Epithelial cell of prostate (primary cell): ENCODE data around the gene CCDC93.

Experiments used
- DNase-seq: peaks from one replicate; pipeline ENCODE4 v3.0.0-alpha.2; 2011; ENCODE audit warnings: low read depth, low spot score
- H3K27ac ChIP-seq: fragments of 450-650 bp; 2 replicates; pipeline ENCODE4 v1.5.1; 2017; ENCODE audit warnings: mild to moderate bottlenecking

The CCDC93 gene

DNA sequence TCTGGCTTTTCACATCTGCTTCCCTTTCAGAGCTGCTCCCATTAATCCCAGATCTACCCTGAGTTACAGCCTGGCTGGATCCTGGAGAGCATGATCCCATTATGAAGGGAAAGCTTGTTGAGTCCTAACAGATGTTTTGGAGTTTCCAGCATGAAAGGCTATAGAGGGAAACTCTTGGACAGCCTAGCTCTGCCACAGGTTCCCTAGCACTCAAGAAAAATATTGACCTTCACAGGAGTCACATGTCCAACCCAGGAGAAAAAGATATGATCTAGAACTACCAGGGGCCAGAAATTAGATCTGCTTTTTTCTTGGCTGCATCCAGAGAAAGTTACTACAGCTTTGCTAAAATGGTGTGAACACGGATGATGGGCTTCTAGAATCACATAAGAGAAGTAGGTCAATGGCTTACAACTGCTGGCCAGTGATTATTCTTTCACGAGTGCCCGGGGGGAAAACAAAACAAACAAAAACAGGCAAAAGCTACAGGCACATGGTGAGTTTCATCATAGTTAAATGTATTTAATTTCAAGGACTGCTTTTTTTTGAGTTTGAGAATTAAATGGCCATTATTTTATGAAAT lies 15.9 kb downstream of the CCDC93 start:
- H3K27ac ChIP-seq: no peak overlapping the region
- no peak for DNase-seq

DNA sequence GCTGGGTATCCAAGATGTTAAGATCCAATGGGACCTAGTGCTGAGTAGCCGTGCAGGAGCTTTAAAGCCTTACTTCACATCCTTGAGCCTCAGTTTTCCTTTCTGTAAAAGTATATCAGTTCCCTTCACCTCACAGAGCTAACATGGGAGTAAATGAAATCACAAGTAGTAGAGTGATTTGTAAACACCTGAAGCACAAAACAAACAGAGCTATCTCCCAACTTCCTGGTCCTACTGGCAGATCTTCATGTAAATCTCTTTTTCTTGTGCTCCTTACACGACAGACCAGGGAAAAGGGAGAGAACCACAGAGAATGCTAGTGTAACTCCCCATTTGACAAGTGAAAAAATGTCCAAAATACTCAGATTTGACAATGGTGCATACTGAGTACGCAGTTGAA lies 17.3 kb downstream of the CCDC93 start:
- H3K27ac ChIP-seq: no peak overlapping the region
- DNase-seq: no peak

DNA sequence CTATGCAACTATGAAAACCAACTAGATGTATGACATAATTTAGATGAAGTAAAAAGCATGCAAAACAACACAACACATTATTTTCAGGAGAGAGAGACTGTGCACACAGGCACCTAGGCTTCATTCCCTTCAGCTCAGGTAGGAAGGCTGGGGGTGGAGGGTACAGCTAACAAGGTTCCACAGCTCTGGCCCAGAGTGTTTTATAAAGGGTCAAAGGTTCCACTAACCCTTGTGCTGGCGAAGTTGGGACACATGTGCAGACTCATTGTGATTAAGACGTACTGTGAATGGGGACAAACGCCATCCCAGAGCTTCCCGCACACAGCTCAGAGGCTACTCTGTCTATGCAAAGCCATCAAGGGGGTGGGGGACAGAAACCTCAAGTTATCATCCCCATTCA lies 19.1 kb downstream of the CCDC93 start:
- no peak for DNase-seq
- H3K27ac ChIP-seq: no peak overlapping the region

DNA sequence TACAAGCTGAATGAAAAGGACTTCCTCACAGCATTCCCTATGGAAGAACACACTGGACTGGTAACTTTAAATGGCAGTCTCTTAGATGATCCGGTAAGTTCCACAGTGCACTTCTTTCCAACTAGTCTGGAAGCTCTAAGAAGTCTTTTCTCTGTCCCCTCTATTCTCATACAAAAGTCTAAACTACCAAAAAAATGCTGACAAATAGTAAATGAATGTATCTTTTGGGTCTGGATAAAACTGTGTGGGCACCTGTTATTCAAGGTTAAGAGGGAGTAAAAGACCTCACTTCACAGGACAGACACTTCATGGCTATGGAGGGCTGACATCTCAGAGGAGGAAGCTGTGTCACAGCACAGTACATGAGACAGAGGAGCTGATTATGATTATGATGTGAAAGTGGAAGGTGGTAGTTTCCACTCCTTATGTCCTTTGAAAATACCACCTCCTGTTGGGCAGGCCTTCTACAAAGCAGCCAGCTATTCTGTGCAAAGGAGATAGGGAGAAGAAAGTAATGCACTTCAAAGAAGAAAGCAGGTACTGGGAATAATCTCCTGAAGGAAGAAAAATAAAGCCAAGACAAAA lies 23.9 kb downstream of the CCDC93 start:
- no peak for DNase-seq
- H3K27ac ChIP-seq: no peak overlapping the region

DNA sequence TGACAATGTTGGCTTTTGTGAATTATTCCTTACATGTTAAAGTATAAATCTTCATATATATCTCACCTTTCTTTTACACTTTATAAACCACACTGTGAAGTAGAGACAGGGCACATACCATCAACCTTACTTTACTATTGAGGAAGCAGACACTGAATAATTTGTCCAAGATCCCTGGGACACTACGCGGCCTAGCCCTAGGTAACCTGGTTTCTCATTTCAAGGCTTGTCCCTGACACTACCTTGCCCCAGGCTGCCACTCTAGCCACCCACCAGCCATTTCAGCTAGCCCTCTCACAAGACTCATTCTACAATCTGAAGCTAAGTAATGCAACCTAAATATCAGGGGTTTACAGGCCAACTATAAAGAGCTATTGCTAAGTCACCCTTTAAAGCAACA lies 26.7 kb downstream of the CCDC93 start:
- no peak for DNase-seq
- no peak overlapping the region for H3K27ac ChIP-seq

DNA sequence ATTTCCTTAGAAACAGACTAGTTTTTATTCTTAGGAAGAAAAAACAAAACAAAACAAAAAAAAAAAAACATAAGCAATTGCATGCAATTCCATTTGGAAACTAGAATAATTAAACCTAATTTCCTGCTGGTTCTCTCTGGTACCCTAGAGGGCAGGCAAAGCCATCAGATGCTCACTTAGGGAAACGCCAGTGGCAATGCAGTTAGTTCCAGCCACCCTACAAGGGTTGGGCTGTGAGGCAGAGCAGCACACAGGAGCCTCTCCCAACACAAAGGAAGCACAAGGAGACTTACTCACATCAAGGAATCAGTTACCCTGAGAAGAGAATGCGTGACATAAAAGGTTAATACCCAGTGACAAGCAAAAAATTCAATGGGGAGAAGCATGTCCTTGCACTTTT lies 28.8 kb downstream of the CCDC93 start:
- no peak for DNase-seq
- H3K27ac ChIP-seq: no peak overlapping the region

DNA sequence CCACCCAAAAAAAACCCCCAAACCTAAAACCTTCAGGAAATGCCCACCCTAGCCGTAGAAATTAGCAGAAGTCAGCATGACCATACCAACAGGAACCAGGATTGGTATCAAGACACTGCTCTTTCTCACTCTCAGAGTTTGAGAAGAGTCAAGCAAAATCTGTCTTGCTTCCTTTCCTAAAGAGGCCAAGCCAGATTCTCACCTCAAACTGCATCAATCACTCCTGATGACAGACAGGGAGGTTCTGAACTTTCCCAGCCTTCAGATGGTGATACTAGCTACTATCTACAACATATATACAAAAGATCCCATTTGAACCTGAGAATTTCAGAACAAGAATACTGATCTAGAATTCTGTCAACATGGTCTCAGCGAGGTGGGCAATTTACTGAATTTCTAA lies 29.7 kb downstream of the CCDC93 start:
- H3K27ac ChIP-seq: no peak overlapping the region
- DNase-seq: no peak

DNA sequence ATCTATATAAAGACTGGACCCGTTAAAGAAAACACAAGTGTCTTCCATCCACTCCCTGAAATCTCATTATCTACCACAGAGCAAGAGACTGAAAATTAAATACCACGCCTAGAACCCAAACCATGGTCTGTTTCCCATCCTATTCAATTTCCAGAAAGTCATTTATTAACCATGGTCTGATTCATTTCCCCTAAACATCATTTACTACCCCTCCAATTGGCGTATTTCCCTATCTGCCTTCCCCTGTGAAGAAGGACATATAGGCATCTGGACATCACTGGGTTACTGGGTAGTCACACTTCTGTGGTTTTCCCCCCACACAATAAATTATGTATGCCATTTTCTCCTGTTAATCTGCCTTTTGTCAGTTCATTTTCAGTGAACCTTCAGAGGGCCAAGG lies 30.8 kb downstream of the CCDC93 start:
- H3K27ac ChIP-seq: no peak overlapping the region
- no peak for DNase-seq

DNA sequence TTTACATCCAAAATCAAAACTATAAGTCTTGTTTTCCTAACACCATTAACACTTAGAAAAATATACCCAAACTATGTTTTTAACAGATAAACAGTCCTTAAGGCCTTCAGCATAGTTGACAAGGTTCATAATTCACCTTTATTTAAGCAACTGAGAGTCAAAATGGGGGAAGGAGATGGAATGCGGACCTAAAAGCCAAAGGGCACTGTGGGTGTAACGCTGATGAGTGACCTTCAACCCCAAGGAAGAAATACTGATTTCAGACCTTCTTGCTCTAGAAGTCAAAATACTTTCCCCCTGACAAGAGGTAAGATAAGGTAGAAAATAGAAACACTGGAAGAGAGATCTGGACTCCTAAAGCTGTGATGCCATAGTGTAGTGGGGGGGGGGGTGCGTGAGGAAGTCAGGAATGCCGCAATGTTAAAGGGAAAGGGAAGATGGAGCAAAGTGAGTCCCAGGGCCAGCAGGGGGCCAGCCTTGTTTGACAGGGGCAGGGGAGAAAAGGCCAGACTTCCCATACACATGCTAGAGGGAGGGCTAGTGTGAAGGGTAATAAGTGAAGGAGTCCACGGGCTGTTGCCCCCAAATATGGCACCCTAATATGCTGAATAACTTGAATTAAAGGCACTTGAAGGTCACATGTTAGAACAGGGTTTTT lies 31.4 kb downstream of the CCDC93 start:
- DNase-seq: no peak
- peak overlapping the region; percentile 88 for H3K27ac ChIP-seq

DNA sequence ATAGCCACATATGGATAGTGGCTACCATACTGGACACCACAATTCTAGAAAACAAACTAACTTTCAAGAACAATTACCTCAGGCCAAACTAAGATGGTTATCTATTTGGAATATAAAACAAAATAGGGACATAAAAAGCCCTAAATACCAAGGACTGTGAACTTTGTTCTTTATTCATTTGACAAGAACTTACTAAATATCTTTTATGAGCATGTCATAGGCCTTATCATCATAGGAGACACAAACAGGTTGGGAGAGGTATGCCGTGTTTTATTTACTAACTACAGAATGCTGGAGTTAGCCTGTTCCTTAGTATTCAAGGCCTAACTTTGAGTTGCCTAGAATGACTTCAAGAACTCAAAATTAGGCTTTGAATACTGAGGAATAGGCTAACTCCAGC lies 32.1 kb downstream of the CCDC93 start:
- peak overlapping the region; percentile 88 for H3K27ac ChIP-seq
- DNase-seq: no peak

DNA sequence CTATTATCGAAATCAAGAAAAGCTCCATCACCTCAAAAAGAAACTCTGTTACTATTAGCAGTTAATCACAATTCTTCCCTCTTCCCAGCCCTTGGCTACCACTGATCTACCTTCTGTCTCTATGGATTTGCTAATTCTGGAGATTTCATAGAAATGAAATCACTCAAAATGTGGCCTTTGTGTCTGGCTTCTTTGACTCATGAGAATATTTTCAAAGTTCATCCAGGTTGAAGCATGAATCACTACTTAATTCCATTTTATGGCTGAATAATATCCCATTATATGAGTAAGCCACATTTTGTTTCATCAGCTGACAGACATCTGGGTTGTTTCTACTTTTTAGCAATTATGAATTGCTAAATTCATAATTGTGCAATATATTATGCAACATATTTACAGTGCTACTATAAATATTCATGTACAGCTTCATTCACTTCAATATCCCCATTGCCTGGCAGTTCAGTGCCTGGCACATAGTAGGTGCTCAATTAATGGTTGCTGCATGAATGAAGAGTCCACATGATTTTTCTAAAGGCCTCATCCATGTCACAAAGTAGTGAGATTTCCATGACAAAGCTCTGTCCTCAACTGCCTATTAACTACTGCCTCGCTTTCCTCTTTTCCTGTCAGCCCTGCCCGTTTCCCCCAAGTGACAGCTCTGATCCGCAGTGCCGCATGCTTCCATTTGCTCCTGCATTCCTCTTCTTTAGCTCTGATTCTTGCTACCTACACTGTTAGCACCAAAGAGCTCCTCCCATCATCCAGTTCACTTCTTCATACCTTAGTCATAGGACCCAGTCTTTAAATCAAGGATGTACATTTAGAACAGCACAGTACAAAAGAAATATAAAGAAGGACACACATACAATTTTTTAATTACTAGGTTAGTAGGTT lies 32.8 kb downstream of the CCDC93 start:
- DNase-seq: peak; percentile 80
- H3K27ac ChIP-seq: peak overlapping the region; percentile 88

DNA sequence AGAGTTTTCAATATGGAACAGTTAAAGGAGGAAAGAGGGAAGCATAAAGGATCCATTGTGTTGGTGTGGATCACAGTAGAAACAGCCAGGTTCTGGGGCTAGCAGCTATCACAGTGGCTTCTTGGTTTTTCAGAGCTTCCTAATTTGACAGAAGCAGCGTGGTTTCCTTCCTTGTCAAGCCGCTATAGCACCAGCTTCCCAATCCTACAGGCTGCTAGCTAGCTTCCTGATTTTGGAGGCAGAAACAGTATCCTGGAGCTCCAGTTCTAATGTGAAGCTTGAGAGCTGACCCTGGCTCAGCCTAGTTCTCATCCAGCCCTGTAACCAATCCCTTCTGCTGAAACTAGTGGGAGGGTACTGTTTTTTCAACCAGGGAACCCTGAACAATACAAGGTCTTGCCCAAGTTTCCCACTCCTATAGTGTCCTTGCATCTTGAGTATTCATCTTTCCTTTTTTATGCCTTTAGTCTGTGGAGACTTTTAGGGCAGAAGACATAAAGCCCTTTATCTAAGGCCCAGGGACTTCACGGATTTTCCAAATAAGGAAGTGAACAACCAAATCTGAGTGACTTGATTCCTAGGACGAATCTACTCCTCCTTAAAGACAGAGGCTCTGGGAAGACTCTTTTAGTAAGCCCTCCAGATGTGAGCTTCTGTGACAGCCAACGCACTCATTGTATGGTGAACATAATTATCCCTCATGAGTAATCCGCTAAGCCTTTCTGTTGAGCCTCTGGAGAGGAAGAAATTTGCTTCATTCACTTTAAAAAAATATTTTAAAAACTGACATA lies 33.8 kb downstream of the CCDC93 start:
- H3K27ac ChIP-seq: peak overlapping the region; percentile 88
- no peak for DNase-seq

DNA sequence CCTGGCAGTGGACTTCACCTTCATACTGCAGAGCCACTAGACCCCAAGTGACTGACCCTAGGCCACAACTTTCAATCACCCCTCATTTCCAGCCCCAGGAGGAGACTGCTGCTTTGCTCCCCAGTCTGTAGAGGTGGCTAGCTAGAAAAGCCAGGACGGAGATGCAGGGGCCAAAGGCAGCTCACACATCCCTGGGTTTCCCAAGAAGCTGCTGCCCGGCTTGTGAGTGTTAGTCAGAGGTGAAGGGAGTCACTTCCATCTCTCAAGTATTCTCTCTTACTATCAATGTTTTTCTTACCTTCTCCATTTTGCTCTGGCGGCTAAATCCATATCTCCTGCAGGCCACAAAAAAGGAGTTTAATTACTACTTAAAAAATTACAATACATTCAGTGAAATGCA lies 36.2 kb downstream of the CCDC93 start:
- no peak overlapping the region for H3K27ac ChIP-seq
- DNase-seq: no peak

DNA sequence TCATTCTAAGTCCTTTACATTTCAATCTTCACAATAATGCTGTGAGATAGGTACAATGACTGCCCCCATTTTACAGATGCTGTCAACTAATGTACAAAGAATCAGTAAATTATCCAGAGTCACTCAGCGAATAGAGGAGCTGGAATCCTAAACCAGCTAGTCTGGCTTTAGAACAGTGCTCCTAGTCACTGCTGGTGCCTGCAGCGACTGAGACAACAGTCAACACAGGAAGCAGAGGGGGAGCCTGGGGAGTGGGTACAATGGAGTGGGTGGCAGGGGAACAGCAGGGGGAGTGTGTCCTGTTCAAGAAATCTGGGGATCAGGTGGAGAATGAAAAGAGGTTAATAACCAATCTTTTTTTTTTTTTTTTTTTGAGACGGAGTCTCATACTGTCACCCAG lies 37.3 kb downstream of the CCDC93 start:
- DNase-seq: no peak
- H3K27ac ChIP-seq: no peak overlapping the region

DNA sequence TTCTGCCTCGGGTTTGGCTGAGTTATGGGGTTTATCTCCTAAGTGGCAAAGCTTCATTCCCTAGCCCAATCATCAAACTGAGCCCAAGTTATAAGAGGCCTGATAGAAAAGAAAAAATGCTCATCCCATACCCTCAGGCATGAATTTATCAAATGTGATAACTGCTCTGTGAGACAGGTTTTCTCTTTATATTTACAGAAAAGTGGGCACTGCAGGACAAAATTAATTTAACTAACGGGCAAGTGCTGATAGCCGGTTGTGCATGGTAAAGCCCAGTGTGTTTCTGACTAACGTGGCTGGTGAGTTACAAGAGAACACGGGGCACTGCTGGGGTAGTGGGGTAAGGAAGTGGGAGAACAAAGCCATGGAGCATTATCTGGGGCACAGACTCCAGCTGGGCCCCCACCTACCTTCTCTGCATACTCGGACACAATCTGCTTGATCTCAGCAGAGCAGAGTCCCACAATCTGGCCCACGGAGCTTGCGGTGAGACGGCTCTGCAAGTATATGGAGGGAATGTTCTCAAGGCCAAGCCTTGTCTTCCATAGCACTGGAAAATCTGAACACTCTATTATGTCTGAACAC lies 40.3 kb downstream of the CCDC93 start:
- H3K27ac ChIP-seq: no peak overlapping the region
- no peak for DNase-seq

DNA sequence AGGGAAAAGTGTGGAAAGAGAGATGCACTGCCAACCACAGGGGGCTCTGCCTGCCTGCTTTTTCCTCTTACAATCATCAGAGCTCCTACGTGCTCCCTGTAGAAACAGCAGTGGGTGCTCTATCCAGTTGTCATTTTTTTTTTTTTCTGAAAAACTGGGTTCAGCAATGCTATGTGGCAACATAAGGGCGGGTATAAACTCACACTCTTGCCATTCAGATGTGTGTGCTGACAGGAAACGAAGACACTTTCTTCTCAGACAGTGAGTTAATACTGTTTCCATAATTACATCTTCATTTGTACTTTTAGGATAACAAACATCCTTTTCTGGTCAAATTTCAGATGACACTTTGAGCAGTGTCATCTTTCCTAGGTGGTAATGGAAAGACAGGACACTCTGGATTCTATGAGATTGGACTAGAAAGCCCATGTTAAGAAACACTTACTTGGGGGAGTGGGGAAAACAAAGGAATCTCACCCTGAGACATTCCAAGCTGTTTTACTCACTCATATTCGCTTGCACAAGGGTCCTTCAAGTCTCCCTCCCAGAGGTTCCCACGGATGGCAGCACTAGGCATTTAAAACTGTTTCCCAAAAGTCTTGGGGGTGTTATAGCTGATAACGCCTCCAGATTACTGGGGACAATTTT lies 41.3 kb downstream of the CCDC93 start:
- no peak for DNase-seq
- no peak overlapping the region for H3K27ac ChIP-seq

DNA sequence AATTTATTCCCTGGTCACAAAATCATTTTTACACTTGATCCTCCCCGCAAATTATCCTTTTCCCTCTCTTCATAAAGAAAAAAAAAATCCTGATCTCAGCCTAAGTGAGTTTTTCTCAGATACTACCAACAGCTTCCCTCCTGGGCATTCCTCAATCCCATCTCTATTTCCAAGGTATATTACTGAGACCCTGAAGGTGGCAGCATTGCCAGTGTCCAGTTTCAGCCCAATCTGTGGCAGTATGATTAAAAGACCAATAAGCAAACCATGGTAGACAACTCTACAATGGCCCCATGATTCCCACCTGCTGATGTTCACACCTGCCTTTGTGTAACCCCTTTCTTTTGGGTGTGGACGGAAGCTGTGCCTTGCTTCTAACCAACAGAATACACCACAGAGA lies 45.1 kb downstream of the CCDC93 start:
- H3K27ac ChIP-seq: no peak overlapping the region
- DNase-seq: no peak

DNA sequence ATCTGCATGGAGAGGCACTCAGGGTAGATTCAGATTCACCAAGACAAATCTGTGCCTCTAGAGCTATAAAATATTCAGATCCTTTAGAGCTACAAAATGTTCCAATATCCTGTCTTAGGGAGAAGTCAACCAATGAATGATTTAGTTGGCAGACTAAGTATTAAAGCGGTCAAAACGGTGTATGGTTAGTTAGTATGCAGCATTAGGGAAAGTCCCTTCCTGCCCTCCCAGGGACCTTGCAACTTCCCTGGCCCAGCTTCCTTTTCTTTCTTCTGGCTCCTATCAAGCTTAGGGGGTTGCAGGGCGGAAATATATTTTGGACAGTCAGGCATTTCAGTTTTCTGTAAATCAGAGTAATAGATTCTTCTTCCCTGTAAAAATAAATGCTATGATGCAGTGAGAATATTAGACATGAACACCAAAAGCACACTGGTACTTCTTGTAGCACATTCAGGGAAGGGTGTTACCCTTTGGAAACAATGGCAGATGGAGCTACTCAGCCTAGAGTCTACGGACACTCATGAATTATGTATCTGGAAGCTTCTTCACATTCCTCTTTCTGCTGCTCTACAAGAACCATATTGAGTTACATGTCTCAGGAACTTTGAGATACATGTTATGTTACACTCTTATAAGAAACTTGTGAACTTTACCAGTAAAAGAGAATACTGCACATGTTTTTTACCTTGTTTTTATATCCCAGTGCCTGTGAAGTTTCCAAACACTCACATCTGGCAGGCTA lies 45.7 kb downstream of the CCDC93 start:
- no peak overlapping the region for H3K27ac ChIP-seq
- DNase-seq: no peak

DNA sequence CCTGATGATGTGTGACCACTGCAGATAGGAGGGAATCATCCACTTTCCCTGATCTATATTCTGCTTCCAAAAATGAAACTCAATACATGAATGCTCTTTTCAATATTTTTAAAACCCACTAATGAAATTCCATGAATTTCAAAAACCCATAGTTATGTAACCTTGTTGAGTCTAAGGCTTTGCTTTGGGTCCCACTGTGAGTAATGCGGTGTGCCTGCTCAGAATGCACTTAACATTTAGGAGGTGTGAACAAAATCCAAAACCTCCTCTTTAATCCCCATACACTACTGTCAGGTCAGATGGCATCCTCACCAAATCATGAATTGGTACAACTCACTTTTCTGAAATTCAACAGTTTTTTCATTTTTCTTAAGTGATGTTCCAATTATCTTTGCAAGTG lies 50.4 kb downstream of the CCDC93 start:
- DNase-seq: no peak
- no peak overlapping the region for H3K27ac ChIP-seq
